K562 (cell line): Measurements from ENCODE around the gene DENND1A. TPM values are rescaled to one million over a fixed set of nuclear protein-coding genes. Genes with fewer than 3 reads are reported as not detected.

ENCODE experiments used
- CHAMP1 ChIP-seq: fragments of 450-650 bp; IDR thresholded peaks from 2 replicates; pipeline ENCODE4 v1.6.1; 2016; ENCODE audit warnings: mild to moderate bottlenecking
- EP400 ChIP-seq: fragments of 450-650 bp; IDR thresholded peaks from 2 replicates; pipeline ENCODE4 v1.6.1; 2017; ENCODE audit warnings: antibody characterized with exemption, mild to moderate bottlenecking, moderate library complexity
- HEY1 ChIP-seq: fragments of 250-450 bp; sonication (Bioruptor Pico); IDR thresholded peaks from 2 replicates; pipeline ENCODE4 v1.5.0; 2020; ENCODE audit warnings: mild to moderate bottlenecking, moderate library complexity, borderline replicate concordance
- SLC30A9 ChIP-seq: fragments of 250-450 bp; sonication (Bioruptor Pico); IDR thresholded peaks from 2 replicates; pipeline ENCODE4 v1.8.0; 2022; ENCODE audit warnings: mild to moderate bottlenecking, moderate library complexity
- SNRNP70 ChIP-seq: fragments of 200-400 bp; formaldehyde crosslinking; optimal IDR thresholded peaks from 2 replicates; pipeline ENCODE3; 2017; ENCODE audit warnings: low read depth, low read length
- THRA ChIP-seq: fragments of 450-650 bp; IDR thresholded peaks from 2 replicates; pipeline ENCODE4 v1.6.1; 2017; ENCODE audit warnings: mild to moderate bottlenecking, moderate library complexity
- ZKSCAN8 ChIP-seq: fragments of 200-800 bp; sonication (Bioruptor generic); IDR thresholded peaks from 2 replicates; pipeline ENCODE4 v1.6.1; 2016; ENCODE audit warnings: missing genetic modification characterization, missing compliant biosample characterization
- ZNF184 ChIP-seq: sonication (generic); formaldehyde crosslinking; IDR thresholded peaks from 2 replicates; pipeline ENCODE4 v1.5.0; 2020; ENCODE audit warnings: missing genetic modification reagents
- ZNF518B ChIP-seq: fragments of 250-450 bp; sonication (Bioruptor Pico); IDR thresholded peaks from 2 replicates; pipeline ENCODE4 v1.5.0; 2021; ENCODE audit warnings: mild to moderate bottlenecking, moderate library complexity
- polyA plus RNA-seq, 8 experiments: library from polyadenylated mRNA; depleted of rRNA in 4 of 8; stranded (reverse) in 5 of 8; unstranded in 3 of 8; fragments of >200 nt; fragmentation: Nextera tagmentation in 2 of 8; fragmentation: Illumina TruSeq in 1 of 8; extraction: Ambion mirVana in 2 of 8; extraction: Trizol in 1 of 8; gene quantifications; 2 replicates each; pipeline versions ENCODE4 v1.2.1 to v1.2.3, GENCODE V29; 2011 to 2014; ENCODE audit warnings: inconsistent platforms in 1 of 8, missing spikeins in 1 of 8
- total RNA-seq, 7 experiments: library from RNA; depleted of rRNA in 6 of 7; stranded (reverse); fragments of >200 nt in 6 of 7; fragmentation: Illumina TruSeq in 2 of 7; extraction: Trizol in 2 of 7; gene quantifications; 2 replicates each; pipeline versions ENCODE4 v1.2.1 to v1.2.3, GENCODE V29; 2011 to 2021; ENCODE audit warnings: low replicate concordance in 1 of 7

The DENND1A gene
- total and polyA plus RNA-seq, 9 of the 15 experiments (the other 6 are each of a cell fraction or from before 2014, with no cell fraction given): 7.6 to 29.5 (median 15.7) TPM

GRCh38 chr9:123359546-123359945 lies 570.4 kb downstream of the DENND1A start (continued):
- no peak for TF ChIP-seq ZNF518B (CRISPR knock-in tag)
- TF ChIP-seq HEY1 (CRISPR knock-in tag): no peak
- no peak for TF ChIP-seq EP400
- no peak for TF ChIP-seq ZNF184 (CRISPR knock-in tag)
- no peak for TF ChIP-seq THRA
- TF ChIP-seq ZKSCAN8: no peak
- TF ChIP-seq SNRNP70: no peak
- TF ChIP-seq SLC30A9 (CRISPR knock-in tag): no peak
- no peak for TF ChIP-seq CHAMP1
